ENCODE measurements around the gene NDUFV1. TPM values are rescaled to one million over a fixed set of nuclear protein-coding genes. Genes with fewer than 3 reads are reported as not detected.
A peak's percentile ranks its signal among the peaks of the same experiment; 100 is the strongest.

NDUFV1 gene
- total RNA-seq, 4 donors from 2014 or later: 75.6 to 207 (median 142) TPM

GRCh38 chr11:67640021-67640757 lies 33.5 kb downstream of the NDUFV1 start:
- intact Hi-C loops (cut with DNase I; ENCODE audit: low total_unique reads): no loop called here
- no peak overlapping the region for H3K4me3 ChIP-seq
- no peaks in the 10 kb centered on the region for H3K36me3 ChIP-seq
- TF ChIP-seq, protein P1, sequence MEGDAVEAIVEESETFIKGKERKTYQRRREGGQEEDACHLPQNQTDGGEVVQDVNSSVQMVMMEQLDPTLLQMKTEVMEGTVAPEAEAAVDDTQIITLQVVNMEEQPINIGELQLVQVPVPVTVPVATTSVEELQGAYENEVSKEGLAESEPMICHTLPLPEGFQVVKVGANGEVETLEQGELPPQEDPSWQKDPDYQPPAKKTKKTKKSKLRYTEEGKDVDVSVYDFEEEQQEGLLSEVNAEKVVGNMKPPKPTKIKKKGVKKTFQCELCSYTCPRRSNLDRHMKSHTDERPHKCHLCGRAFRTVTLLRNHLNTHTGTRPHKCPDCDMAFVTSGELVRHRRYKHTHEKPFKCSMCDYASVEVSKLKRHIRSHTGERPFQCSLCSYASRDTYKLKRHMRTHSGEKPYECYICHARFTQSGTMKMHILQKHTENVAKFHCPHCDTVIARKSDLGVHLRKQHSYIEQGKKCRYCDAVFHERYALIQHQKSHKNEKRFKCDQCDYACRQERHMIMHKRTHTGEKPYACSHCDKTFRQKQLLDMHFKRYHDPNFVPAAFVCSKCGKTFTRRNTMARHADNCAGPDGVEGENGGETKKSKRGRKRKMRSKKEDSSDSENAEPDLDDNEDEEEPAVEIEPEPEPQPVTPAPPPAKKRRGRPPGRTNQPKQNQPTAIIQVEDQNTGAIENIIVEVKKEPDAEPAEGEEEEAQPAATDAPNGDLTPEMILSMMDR (IDR thresholded peaks at IDR 0.05): peak; percentile 25 to 45 (median 38)
- TF ChIP-seq POLR2A (IDR thresholded peaks at IDR 0.05): no peak
- H3K4me1 ChIP-seq: no peaks in the 10 kb centered on the region
- no peaks in the 10 kb centered on the region for H3K9me3 ChIP-seq
- no peaks in the 10 kb centered on the region for H3K27me3 ChIP-seq
- H3K27ac ChIP-seq: no peak overlapping the region
- no peak for DNase-seq

- TF ChIP-seq POLR2A (IDR thresholded peaks at IDR 0.05): no peak
- TF ChIP-seq, protein P1 (IDR thresholded peaks at IDR 0.05): no peak
- DNase-seq: no peak
- H3K27ac ChIP-seq: no peak overlapping the region
Measured at GRCh38 chr11:67640758-67641337, 34.1 kb downstream of the NDUFV1 start.

DNA sequence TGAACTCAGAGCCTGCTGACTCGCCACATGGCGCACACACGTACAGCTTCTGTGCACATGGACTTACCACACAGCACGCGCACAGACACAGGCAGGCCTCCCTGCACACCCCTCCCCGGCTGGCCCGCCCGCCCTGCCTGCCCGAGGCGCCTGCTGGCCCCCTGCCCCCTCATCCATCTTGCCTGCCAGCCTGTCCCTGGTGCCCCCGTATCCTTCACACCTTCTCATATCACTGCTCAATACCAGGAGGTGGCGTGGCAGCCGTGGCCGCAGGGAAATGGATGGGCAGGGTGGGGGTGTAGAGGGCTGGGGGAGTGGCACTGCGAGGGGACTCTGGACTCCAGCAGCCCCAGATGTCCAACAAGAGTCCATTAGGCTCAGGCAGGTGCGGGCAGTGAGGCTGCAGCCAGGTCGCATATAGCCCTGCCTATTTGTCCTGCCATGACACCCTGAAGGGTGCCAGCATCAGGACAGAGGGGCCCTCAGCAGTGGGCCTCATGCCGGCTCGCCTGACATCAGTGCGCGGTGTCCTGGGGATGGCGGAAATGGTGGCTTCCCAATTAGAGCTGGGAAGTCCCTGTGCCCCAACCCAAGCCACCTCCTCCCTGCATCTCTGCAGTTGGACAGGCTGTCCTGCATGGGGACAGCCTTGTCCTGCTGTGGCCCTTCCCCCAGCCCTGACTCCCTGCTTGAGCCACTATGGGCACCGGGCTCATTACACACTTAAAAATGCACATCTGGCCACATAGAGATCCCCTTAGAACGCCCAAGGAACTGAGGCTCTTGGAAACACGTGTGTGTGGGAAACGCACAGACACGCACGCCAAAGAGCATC lies 34.8 kb downstream of the NDUFV1 start:
- TF ChIP-seq, protein P1 (IDR thresholded peaks at IDR 0.05): no peak
- TF ChIP-seq POLR2A (IDR thresholded peaks at IDR 0.05): no peak
- intact Hi-C loops (cut with DNase I; ENCODE audit: low total_unique reads): no loop called here
- DNase-seq: no peak

More at GRCh38 chr11:67640758-67641337, 34.1 kb downstream of the NDUFV1 start:
- Histone ChIP-seq H3K36me3 (no peaks in the 10 kb centered on the region), H3K4me3 (no peak overlapping the region), H3K4me1 (no peaks in the 10 kb centered on the region), H3K27me3 (no peaks in the 10 kb centered on the region), H3K9me3 (no peaks in the 10 kb centered on the region)
- intact Hi-C loops (cut with DNase I; ENCODE audit: low total_unique reads): no loop called here

GRCh38 chr11:67642173-67643120 lies 35.7 kb downstream of the NDUFV1 start:
- H3K27me3 ChIP-seq: peaks cover 0 to 3% of the 10 kb centered on the region in 2 donors
- DNase-seq: no peak

More for the DNA sequence above, 34.8 kb downstream of the NDUFV1 start:
- H3K4me1 ChIP-seq: no peaks in the 10 kb centered on the region
- peaks cover 0 to 2% of the 10 kb centered on the region in 2 donors for H3K27me3 ChIP-seq
- H3K4me3 ChIP-seq: no peak overlapping the region
- H3K9me3 ChIP-seq: no peaks in the 10 kb centered on the region
- no peak overlapping the region for H3K27ac ChIP-seq
- no peaks in the 10 kb centered on the region for H3K36me3 ChIP-seq

DNA sequence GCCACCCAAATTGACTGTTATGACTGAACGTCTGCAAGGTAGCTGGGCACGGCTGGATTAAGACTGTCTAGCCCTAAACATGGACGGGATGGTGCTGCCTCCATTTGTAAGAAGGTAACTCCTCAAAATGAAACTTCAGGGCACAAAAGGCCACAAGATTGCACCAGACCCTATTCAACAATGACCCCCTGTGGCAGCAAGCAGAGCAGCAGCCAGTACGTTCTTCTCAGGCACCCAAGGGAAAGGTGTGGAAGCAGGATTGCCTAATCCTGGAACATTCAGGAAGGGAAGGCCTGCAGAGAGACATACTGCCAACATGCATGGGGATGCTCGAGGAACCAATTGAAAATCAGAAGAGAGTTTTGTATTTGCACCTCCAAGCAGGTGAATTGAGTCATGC lies 37.3 kb downstream of the NDUFV1 start:
- Histone ChIP-seq H3K27ac (no peak overlapping the region), H3K4me3 (no peak overlapping the region), H3K36me3 (no peaks in the 10 kb centered on the region), H3K4me1 (no peaks in the 10 kb centered on the region), H3K9me3 (no peaks in the 10 kb centered on the region), H3K27me3 (peaks cover 0 to 3% of the 10 kb centered on the region in 2 donors)
- intact Hi-C loops (cut with DNase I; ENCODE audit: low total_unique reads): no loop called here
- no peak for DNase-seq
- TF ChIP-seq, protein P1 (IDR thresholded peaks at IDR 0.05): no peak
- no peak for TF ChIP-seq POLR2A (IDR thresholded peaks at IDR 0.05)

More at GRCh38 chr11:67642173-67643120, 35.7 kb downstream of the NDUFV1 start:
- Histone ChIP-seq H3K36me3 (no peaks in the 10 kb centered on the region), H3K4me1 (no peaks in the 10 kb centered on the region), H3K27ac (no peak overlapping the region), H3K4me3 (no peak overlapping the region), H3K9me3 (no peaks in the 10 kb centered on the region)
- intact Hi-C loops (cut with DNase I; ENCODE audit: low total_unique reads): no loop called here
- no peak for TF ChIP-seq POLR2A (IDR thresholded peaks at IDR 0.05)
